NCI-H2227 (cell line): ENCODE measurements around the gene UBASH3B.

Experiments used
- DNase-seq: peaks from one replicate; lab custom pipeline; 2025; ENCODE audit not compliant: unreplicated experiment; lab: John Stamatoyannopoulos, UW

UBASH3B gene

DNA sequence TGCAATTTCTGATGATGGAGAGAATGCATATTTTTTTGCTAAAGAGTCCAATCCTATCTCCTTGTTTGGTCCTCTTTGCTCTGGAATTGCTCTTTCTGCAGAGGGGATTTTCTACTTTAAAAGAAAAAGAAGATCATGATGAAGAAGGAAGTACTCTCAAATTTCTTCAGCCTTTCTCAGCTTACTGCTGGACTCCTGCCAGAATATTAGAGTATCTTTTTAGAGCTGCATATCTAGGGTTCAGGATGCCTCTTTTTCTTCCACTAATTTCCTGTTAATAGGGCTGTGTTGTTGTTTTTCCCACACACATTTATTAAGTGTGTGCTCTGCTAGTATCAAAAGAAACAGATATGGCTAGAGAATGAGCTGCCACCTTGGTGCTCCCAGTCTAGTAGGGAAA, 18.2 kb downstream of the UBASH3B start:
- DNase-seq: no peak

DNA sequence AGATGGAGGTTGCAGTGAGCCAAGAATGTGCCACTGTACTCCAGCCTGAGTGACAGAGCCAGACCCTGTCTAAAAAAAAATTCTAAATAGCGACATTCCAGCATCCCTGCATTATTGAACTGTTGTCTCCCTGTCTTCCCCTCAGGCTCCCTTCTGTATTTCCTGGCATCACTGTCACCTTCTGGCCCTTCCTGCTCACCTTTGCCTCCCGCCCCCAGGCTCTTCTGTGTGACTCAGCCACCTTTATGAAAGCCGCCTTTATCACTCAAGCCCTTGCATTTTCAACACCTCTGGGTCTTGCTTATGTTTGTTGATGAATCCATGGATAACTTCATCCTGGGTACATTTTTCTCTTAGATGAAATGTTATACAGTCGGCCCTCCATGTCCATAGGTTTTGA, 21.1 kb downstream of the UBASH3B start:
- no peak for DNase-seq

DNA sequence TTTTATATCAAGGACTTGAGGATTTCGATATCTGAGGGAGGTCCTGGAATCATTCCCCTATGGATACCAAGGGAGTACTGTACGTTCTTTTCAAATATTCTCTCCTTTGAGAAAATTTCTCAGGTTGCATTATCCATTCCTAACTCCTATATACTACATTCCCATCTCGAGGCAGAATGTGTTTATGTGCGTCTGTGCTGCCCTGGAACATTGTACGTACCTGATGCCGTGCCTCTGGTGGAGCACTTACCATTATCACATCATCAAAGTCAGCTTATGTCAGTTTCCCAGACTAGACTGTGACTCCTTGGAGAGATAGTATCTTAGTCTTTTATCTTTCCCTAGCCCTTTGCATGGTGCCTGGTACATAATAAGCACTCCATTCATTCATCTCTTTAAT, 21.7 kb downstream of the UBASH3B start:
- DNase-seq: no peak

DNA sequence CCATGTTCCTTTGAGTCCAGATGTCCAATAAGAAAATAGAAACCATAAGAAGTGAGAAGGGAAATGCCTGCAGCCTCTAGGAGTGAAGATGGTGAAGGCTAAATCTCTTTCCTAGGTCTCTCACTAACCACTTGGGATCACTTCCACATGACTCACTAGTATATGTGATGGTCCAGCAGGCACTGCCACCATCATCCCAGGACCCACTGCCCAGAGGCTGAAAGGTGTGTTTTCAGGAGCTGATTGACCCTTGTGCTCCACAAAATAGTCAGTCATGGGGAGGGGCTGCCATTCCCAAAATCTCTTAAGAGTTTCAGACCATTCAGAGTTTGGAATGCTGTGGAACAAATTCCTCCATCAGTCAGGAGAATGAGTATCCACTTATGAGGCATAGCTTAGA, 22.9 kb downstream of the UBASH3B start:
- DNase-seq: no peak

DNA sequence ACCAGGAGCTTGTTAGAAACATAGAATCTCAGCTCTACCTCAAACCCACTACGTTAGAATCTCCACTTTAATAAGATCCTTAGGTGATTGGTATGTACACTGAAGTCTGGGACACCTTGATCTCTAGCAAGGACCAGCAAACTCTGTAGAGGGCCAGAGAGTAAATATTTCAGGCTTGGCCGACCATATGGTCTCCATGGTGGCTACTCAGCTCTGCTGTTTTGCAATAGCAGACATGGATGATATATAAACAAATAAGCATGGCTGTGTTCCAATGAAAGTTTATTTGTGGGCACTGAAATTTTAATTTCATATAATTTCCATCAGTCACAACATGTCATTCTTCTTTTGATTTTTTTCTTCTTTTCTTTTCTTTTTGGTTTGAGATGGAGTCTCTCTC, 23.9 kb downstream of the UBASH3B start:
- DNase-seq: no peak

DNA sequence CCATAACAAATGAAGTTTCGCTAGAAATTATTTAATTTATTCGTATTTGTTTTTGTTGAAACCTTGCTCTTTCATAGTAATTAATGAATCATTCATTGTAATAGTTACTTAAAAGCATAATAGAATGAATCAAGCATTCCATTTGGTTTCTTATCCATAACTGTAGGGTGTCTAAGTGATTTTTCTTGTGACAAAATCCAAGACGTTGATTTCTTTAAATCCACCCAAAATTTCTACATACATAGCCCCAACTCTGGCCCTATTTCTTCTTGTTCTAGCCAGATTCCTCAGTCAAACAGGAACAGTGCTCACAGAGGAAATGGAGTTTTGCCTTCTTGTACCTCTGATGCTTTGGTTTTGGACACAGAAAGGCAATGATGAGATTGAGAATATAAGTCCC, 25.5 kb downstream of the UBASH3B start:
- DNase-seq: no peak

DNA sequence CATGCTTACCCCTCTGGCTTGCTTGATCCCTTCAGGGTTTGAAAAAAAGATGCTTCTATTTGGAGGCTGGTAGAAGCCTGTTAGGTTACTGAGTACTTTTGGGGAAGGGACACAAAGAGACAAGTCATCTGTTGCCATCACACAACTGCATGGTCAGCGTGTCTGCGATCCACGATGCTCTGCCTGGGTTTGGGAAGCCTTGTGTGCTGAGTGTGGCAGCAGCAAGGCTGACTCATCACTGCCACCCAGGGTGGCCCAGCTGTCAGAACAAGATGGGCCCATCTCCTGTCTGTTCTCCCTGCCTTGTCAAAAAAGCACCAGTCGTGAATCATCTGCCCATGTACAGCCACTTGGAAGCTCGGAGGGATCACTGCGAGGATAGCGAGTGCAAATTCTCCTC, 26.2 kb downstream of the UBASH3B start:
- no peak for DNase-seq

DNA sequence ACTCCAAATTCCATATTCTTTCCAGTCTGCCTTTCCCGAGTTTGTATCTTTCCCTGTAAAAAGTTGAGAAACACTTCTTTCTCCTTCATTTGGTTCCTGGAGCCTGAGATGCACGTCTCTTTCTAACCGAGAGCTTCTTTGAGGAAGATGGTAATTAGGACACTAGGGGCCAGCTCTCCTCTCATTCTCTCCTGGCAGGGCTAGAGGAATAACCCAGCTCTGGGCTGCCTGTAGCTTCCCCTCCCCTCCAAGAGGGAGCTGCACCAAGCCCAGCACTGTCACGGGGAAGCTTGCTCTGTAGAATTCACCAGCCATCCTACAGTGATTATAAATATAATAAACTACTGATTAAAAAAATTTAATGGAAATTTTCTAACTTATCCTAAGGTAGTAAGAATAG, 26.9 kb downstream of the UBASH3B start:
- no peak for DNase-seq

DNA sequence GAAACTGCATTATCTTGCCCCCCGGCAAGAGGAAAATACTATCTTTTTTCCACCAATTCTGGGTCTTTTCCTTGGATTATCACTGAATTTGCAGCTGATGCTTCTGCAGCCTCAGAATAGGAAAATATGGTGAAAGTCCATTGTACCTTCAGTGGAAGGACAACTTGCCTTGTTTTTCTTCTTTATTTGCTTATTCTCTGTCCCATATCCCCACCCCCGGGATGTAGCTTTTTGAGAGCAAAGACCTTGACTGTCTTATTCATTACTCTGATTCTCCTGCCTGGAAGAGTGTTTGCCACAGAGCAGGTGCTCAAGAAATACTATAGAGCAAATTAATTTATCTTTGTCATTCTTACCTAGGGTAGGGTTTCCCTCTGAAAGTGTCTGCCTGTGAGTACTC, 29.5 kb downstream of the UBASH3B start:
- no peak for DNase-seq

DNA sequence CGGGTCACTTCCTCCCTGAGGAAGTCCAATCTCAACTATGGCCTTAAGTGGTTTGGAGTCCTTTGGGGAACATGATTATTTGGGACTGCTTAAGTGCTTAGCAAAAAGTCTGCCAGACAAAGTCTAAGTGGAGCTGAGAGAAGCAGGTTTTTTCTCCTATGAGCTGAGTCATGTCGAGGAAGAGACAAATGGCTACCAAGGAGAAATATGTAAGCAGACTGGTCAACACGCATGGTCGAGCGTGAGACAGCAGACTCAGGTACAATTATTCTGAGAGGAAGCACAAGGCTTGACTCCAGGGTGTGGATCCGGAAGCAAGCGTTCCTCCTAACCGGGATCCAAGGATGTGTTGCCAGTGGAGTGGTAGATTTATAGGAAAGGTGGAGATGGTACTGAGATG, 30.6 kb downstream of the UBASH3B start:
- DNase-seq: no peak

DNA sequence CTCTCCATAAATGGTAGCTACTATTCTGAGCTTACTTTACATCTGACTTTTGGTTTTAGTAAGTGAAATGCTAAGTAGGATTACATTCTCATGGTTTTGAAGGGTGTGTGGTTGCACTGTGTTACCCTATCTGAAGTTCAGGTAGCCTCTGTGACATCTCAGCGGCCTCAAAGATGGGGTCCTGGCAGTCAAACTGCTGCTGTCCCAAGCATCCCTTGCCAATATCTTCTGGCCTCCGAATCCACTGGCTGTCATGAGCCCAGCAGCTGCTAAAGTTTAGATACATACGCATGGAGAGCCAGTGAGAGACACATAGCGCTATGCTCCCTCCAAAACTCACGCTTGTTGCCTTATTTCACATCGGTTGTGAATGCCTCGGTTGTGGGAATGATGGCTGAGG, 34.9 kb downstream of the UBASH3B start:
- no peak for DNase-seq

DNA sequence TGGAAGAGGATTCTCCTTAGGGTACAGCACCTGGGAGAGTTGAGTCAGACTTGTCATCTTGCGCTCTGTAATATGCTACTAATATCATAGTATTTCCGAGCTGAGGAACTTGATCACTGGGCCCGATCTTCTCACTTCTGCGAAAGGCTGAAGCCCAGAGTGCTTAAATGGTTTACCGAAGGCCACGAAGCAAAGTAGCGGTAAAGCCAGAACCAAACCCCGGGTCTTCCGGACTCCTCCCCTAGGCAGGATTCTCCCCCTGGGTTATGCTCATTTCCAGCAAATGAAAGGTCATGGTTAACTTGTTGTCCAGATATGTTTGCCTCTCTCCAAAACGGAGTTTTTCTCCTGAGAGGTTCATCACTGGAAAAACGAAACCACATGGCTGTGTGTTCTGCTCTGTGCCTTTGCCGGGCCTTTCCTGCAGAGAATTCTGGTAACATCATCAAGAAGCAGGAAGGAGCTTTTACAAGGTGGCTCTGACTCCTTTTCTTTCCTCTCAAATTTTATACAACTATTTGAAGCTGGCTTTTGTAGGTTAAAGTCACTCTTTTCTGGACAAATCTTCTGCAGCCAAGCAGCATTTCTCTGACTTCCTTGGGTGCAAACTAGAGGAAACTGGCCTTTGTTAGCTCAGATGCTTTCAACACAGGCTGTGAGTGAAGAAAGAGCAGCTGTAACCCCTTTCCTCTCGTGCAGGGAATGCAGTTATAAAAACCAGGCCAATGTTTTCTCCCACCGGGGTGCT, 35.5 kb downstream of the UBASH3B start:
- no peak for DNase-seq

DNA sequence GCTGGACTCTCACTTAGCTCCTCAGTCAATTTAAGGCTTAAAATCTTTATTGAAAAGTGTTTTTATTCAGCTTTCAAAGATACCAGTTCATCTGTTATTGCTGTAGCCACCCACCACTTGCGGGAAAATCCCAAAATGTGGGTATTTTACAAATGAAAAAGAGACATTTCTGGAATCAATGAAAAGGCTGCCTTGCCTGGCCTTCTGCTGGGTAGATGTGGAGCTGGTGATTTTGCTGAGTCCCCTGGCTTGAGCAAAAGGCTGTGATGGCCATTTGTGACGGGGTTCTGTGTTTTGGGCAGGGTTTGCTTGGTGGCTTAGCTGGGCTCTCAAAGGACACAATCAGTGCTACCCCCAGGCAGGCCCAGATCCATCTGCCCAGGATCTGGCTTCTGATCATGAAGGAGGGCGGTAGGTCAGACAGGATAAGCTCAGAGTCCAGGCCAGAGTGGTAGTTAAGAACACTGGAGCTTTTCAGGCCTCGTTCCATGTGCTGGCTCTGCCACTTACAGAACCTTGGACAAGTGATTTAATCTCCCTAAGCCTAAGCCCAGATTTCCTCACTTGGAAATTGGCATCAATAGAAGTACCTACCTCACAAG, 36.1 kb downstream of the UBASH3B start:
- DNase-seq: no peak

DNA sequence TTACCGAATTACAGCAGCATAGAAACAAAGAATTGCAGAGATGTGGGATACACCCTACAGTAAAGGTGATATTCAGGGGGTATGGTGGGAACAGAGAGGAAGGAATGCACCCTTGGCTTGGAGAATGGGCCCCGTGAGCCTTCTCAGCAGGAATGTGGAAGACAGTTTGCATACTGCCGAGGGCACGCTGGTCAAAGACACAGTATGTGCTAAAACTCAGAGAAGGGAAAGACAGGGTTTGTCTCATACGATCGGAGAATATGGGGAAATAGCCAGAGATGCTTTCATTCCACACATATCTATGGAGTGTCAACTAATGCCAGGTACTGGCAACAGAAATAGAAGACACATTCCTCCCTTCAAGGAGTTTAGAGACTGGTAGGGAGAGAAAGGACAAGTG, 36.9 kb downstream of the UBASH3B start:
- DNase-seq: no peak

DNA sequence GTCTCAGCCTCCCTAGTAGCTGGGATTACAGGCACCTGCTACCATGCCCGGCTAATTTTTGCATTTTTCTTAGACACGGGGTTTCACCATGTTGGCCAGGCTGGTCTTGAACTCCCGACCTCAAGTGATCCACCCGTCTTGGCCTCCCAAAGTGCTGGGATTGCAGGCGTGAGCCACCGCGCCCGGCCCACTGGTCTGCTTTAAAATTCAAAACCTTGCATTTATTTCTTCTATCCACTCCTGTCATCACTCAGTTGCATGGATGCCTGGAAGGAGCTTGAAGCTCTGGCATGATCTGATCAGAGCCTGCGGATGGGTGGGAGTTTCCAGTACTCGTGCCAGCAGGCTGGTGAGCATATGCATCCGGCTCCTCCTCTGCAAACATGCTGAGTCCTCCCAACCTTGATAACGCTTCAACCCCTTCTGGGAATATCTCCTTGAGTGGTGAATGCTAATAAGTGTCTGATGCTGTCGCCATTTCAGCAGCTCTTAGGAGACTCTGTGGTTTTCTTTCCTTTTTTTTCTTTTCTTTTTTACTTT, 39.6 kb downstream of the UBASH3B start:
- DNase-seq: no peak

DNA sequence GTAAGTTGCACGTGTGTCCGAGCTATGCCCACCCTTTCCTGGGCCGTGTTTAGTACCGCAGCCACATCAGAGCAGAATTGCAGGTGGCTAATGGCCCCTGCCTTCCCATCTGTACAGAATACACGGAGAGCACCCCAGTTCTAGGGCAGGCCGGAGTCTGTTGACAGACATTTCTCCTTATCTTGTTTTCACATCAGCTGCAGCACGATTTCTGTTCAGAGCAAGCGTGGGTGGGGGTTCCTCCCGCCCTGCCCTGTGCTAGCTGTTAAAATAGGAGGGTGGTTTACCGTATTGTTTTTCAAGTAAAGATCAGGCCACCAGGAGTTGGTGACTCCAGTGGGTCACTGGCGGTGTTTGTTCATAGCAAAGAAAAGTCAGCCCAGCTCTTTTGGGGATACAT, 41.1 kb downstream of the UBASH3B start:
- no peak for DNase-seq

DNA sequence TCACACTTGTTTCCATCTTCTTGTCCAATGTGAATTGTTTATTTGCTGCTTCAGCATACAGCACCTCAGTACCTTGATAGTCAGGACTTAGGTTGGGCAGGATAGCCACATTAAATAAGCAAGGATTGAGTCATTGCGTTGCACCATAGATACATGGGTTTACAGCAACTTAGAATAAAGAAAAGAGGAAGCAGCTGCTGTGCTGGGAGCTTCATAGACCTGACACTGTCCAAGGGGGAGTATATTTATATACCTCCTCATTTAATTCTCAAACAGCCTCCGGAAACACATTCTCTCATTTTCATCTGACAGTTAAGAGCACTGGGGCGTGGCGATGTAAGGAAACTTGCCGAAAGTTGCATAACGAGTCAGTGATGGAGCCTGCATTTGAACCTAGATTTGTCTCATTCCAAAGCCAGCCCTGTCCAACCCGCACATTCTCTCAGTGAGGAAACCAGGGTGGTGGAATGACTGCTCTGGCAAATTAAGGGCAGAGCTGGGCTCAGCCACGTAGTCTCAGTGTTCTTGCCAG, 42.2 kb downstream of the UBASH3B start:
- no peak for DNase-seq

DNA sequence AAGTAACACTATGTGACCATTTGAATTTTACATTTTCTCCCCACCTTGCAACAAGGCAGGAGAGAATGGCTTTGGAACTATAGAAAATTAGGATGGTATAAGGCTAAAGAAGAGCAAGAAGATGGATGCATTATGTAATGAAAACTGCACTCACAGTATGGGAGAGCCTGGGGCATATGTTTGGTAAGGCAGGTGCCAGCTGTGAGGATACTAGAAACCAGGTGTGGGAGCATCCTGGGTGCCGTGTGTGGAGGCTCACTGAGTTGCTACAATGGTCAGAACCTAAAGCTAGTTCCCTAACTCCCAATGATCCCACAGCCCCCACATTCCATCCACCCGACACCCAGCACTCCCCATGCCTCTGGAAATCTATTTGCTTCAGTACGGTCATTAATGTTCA, 42.9 kb downstream of the UBASH3B start:
- DNase-seq: no peak

DNA sequence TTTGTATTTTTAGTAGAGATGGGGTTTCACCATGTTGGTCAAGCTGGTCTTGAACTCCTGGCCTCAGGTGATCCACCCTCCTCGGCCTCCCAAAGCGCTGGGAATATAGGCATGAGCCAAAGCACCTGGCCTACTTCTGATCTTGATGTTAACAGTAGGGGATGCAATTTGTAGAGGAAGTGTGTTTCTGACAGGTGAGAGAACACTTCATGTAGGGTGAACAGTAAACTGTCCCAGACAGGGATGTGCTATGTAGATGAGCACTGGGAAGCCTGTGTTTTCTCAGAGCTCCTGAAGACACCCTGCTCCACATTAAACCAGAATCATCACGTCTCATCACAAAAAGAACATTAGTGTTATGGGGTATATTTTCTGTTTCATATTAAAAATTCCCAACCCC, 45.1 kb downstream of the UBASH3B start:
- no peak for DNase-seq

DNA sequence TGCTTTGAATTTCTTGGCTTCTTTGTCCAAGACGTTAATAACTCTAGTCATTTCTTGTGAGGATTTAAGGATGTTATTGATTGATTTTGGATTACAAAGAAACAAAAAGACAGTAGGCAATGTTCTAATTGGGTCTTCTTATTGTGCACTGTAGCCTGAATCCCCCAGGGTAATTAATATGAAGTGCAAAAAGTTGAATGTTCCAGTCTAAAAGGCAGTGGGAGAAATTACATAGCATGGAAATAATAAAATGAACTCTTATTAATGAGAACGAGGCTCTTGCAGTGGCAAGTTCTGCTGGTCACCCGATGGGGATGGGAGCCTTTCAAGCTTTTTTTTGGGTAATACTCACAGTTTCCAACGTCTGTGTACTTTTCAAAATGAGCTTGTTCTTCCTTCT, 45.6 kb downstream of the UBASH3B start:
- no peak for DNase-seq

DNA sequence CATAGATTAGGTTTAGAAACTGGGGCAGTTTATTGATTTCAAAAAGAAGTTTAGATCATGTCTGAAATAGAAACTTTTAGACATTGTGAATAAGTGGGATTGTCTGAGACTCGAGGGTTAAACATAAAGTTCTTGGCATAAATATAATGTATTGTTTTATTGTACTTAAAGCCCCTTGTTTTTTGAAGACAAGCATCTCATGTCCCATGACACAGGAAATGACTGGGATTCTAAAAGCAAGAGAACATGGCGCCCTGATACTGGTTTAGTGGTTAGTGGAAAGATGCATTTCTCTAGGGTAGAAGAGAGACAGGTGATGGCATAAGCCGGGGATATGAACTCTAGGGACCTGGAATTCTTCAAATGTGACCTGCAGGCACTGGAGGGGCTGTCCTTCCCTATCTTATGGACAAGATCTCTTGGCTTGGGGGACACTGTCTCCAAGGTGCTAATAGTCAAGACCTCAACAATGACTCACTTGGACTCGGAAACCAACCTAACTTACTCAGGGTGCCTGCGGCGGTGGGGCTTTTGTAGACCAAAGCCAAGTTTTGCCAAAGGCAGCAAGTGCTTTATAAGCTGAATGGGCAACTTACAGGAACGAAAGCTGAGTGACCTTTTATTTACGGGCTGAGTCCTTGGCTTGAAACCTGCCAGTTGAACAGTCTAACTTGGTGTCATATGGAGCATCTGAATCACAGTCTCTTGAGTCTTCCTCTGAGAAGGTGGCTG, 48.2 kb downstream of the UBASH3B start:
- DNase-seq: no peak

DNA sequence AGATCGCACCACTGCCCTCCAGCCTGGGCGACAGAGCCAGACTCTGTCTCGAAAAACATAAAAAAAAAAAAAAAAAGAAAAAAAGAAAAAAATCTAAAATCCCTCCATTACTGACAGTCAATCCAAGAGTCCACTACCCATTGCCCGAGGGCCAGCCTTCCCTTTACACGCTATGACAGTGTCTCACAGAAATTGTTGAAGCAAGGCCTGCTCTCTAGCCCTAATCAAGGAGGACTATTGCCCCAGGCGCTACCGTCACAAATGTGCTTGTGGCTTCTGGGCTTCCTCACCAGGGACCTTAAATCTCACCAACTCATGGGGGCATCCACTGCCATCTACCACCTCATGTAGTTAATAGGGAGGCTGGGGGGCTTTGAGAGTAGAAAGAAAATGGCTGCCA, 49.9 kb downstream of the UBASH3B start:
- no peak for DNase-seq
